GM10248 (cell line): ENCODE results near the gene TEX12.

Source experiments
- CTCF ChIA-PET: fragments of 300-600 bp; sonication (Branson Sonifier 250); formaldehyde crosslinking; extraction: SDS; loops from one replicate; lab custom pipeline; 2021; ENCODE audit warnings: antibody characterized with exemption; lab: Yijun Ruan, JAX
- POLR2A ChIA-PET: fragments of 350-650 bp; sonication (Branson Sonifier 250); formaldehyde crosslinking; extraction: SDS; loops from one replicate; lab custom pipeline; 2020; ENCODE audit warnings: antibody characterized with exemption; lab: Yijun Ruan, JAX
- DNase-seq: peaks from one replicate; pipeline ENCODE4 v3.0.0; 2012; ENCODE audit errors: extremely low spot score
- CTCF ChIP-seq: IDR thresholded peaks from 2 replicates; pipeline ENCODE4 v1.5.1; 2012; ENCODE audit warnings: mild to moderate bottlenecking, low read depth; ENCODE audit errors: extremely low read depth, missing control alignments, control extremely low read depth

TEX12 gene

GRCh38 chr11:112129656-112130055 lies 37.5 kb upstream of the TEX12 start:
- no peak for DNase-seq
- TF ChIP-seq CTCF: no peak
- ChIA-PET CTCF (interaction anchor here (0.8 to 5.2 kb wide), 4 partner anchors 9 to 90 kb away, joined by 3 to 24 read pairs (median 4); no protein-coding TSS in a partner anchor), POLR2A (no interaction called here)

GRCh38 chr11:112132737-112133136 lies 34.4 kb upstream of the TEX12 start:
- ChIA-PET CTCF (interaction anchor here (5.2 kb wide), 1 partner anchor 19 kb away, joined by 24 read pairs; no protein-coding TSS in a partner anchor), POLR2A (no interaction called here)
- TF ChIP-seq CTCF: no peak
- DNase-seq: no peak

- no peak for TF ChIP-seq CTCF
- CTCF ChIA-PET: interaction anchor here (0.7 to 5.2 kb wide), 3 partner anchors 16 to 21 kb away, joined by 3 to 24 read pairs (median 3); no protein-coding TSS in a partner anchor
- POLR2A ChIA-PET: no interaction called here
- DNase-seq: no peak
Observed at GRCh38 chr11:112134473-112134872, 32.7 kb upstream of the TEX12 start.

DNA sequence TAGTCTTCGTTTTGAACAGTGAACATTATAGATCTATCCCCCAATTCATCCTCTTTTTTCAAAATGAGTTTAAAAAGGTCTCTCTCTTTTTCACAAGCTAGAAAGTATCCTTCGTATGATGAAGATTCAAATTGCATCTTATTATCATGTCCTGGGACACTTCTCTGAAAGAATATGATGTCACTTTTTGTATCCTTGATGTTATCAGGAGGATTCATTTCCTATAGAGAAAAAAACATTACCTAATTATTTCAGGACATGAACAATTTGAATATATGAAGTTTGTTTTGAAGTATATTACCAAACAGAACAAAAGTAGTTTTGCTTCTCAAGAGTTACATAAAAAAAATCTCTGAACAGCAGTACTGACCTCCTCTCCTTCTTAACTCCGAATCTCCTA lies 23.6 kb upstream of the TEX12 start:
- no peak for TF ChIP-seq CTCF
- no peak for DNase-seq
- CTCF ChIA-PET: no interaction called here
- POLR2A ChIA-PET: no interaction called here

- CTCF ChIA-PET: interaction anchor here (0.8 to 1.5 kb wide), 5 partner anchors 10 to 69 kb away, joined by 3 to 4 read pairs (median 3); partner anchors contain the start of gene BCO2
- POLR2A ChIA-PET: no interaction called here
- no peak for TF ChIP-seq CTCF
- no peak for DNase-seq
Observed at GRCh38 chr11:112150517-112150916, 16.7 kb upstream of the TEX12 start.

DNA sequence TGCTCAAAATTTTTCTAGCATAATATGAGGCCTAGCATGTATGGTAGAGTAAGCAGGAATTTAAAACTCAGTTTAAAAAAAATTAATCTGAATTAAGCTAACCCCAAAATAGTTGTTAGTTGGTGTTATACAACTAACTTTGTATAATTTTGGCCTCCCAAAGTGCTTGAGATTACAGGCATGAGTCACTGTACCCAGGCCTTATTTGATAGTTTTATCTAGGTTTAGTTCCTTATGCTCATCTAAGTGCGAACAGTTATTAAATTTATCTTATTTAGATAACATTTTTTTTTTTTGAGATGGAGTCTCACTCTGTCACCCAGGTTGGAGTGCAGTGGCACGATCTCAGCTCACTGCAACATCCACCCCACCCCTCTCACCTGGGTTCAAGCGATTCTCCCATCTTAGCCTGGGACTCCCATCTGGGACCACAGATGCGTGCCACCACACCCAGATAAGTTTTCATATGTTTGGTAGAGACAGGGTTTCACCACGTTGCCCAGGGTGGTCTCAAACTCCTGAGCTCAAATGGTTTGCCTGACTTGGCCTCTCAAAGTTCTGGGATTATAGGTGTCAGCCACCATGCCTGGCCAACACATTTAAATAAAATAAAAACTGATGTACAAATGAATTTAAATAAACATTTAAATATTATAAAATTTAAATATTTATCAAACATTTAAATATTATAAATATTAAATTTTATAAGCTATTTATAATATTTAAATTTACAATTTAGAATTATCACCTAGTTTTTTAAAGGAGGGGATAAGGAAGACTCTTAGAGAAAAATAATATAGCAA lies 10.8 kb upstream of the TEX12 start:
- TF ChIP-seq CTCF: no peak
- ChIA-PET POLR2A (no interaction called here), CTCF (interaction anchor here (1.0 to 1.5 kb wide), 5 partner anchors 9 to 26 kb away, joined by 3 to 5 read pairs (median 4); no protein-coding TSS in a partner anchor)
- DNase-seq: no peak
